MCF 10A (cell line): ENCODE results near the gene FLYWCH1. TPM values are rescaled to one million over a fixed set of nuclear protein-coding genes. Genes with fewer than 3 reads are reported as not detected.

Experiments
- BruUV-seq: library from RNA; stranded (reverse); fragments of 400-500 nt; replicated peaks from 2 replicates; lab custom pipeline; 2021; lab: Mats Ljungman, UMichigan
- CTCF ChIA-PET: fragments of 300-600 bp; sonication (Branson Sonifier 250); formaldehyde crosslinking; extraction: SDS; loops from one replicate; lab custom pipeline; 2021; ENCODE audit warnings: antibody characterized with exemption, inconsistent platforms; lab: Yijun Ruan, JAX
- POLR2A ChIA-PET: fragments of 300-600, 350-650 bp; sonication (Branson Sonifier 250); formaldehyde crosslinking; extraction: SDS; loops from one replicate; lab custom pipeline; 2020; ENCODE audit warnings: antibody characterized with exemption, inconsistent platforms; lab: Yijun Ruan, JAX
- DNase-seq: peaks from one replicate; pipeline ENCODE4 v3.0.0-alpha.2; 2018; ENCODE audit not compliant: unreplicated experiment
- H3K27ac Mint-ChIP-seq: one replicate; pipeline ENCODE4 v1.8.0; 2022; ENCODE audit warnings: mild to moderate bottlenecking, low read depth, mixed read lengths; ENCODE audit not compliant: unreplicated experiment
- H3K27me3 Mint-ChIP-seq: one replicate; pipeline ENCODE4 v1.8.0; 2022; ENCODE audit warnings: mixed read lengths; ENCODE audit not compliant: insufficient read depth, unreplicated experiment
- H3K36me3 Mint-ChIP-seq: one replicate; pipeline ENCODE4 v1.8.0; 2022; ENCODE audit warnings: mild to moderate bottlenecking, moderate library complexity, mixed read lengths; ENCODE audit not compliant: insufficient read depth, unreplicated experiment
- H3K4me1 Mint-ChIP-seq: one replicate; pipeline ENCODE4 v1.8.0; 2022; ENCODE audit warnings: mixed read lengths; ENCODE audit not compliant: insufficient read depth, unreplicated experiment
- H3K4me3 Mint-ChIP-seq: one replicate; pipeline ENCODE4 v1.8.0; 2022; ENCODE audit warnings: mild to moderate bottlenecking, moderate library complexity, mixed read lengths; ENCODE audit not compliant: unreplicated experiment
- H3K9me3 Mint-ChIP-seq: one replicate; pipeline ENCODE4 v1.8.0; 2022; ENCODE audit warnings: mixed read lengths; ENCODE audit not compliant: unreplicated experiment
- intact Hi-C: fragments of 100-400 bp; cut with micrococcal nuclease; formaldehyde crosslinking; loops from 2 replicates; pipeline ENCODE4 v1.14.1; 2022
- total RNA-seq: library from RNA; stranded (reverse); gene quantifications from 2 replicates; pipeline ENCODE4 v1.2.3, GENCODE V29; 2022
- TF ChIP-seq, protein P1 (sequence below): fragments of 200-600 bp; IDR thresholded peaks from one replicate; pipeline ENCODE4 v1.8.0; 2022; ENCODE audit warnings: antibody characterized with exemption, mild to moderate bottlenecking; ENCODE audit not compliant: unreplicated experiment

FLYWCH1 gene
- total RNA-seq, 1 experiment from 2014 or later, result 76.3 TPM

DNA sequence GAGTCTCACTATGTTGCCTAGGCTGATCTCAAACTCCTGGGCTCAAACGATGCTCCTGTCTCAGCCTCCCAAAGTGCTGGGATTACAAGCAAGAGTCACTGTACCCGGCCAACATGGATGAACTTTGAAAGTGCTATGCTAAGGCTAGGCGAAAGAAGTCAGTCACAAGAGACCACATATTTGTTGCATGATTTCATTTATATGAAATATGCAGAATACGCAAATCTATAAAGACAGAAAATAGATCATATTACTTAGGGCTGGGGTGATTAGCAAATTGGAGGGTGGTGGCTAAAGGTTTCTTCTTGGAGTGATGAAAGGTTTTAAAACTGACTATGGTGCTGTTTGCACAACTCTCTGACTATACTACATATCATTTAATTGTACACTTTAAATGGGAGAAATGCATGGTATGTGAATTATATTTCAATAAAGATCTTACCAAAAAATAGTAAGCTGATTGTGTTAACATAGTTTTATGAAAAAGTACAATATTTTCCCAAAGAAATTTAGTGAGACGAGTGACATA lies 1.2 kb upstream of the FLYWCH1 start:
- H3K27me3 Mint-ChIP-seq, result no peaks in the 10 kb centered on the region
- ChIA-PET CTCF (interaction anchor here (0.5 to 3.8 kb wide), 8 partner anchors 10 to 1439 kb away, joined by 3 to 18 read pairs (median 3); no protein-coding TSS in a partner anchor), POLR2A (interaction anchor here (0.9 to 3.9 kb wide), 6 partner anchors 16 to 755 kb away, joined by 3 to 75 read pairs (median 5); partner anchors contain the start of genes FLYWCH2, HCFC1R1, TNFRSF12A and TRAF7)
- H3K4me1 Mint-ChIP-seq, result peaks cover 26% of the 10 kb centered on the region
- no peak overlapping the region for H3K27ac Mint-ChIP-seq
- no peaks in the 10 kb centered on the region for H3K9me3 Mint-ChIP-seq
- DNase-seq, result no peak
- H3K36me3 Mint-ChIP-seq, result peaks cover 18% of the 10 kb centered on the region
- intact Hi-C loops, result no loop called here
- TF ChIP-seq, protein P1, sequence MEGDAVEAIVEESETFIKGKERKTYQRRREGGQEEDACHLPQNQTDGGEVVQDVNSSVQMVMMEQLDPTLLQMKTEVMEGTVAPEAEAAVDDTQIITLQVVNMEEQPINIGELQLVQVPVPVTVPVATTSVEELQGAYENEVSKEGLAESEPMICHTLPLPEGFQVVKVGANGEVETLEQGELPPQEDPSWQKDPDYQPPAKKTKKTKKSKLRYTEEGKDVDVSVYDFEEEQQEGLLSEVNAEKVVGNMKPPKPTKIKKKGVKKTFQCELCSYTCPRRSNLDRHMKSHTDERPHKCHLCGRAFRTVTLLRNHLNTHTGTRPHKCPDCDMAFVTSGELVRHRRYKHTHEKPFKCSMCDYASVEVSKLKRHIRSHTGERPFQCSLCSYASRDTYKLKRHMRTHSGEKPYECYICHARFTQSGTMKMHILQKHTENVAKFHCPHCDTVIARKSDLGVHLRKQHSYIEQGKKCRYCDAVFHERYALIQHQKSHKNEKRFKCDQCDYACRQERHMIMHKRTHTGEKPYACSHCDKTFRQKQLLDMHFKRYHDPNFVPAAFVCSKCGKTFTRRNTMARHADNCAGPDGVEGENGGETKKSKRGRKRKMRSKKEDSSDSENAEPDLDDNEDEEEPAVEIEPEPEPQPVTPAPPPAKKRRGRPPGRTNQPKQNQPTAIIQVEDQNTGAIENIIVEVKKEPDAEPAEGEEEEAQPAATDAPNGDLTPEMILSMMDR, result no peak
- H3K4me3 Mint-ChIP-seq, result peak overlapping the region; percentile 74
- no TSS peak for BruUV-seq

DNA sequence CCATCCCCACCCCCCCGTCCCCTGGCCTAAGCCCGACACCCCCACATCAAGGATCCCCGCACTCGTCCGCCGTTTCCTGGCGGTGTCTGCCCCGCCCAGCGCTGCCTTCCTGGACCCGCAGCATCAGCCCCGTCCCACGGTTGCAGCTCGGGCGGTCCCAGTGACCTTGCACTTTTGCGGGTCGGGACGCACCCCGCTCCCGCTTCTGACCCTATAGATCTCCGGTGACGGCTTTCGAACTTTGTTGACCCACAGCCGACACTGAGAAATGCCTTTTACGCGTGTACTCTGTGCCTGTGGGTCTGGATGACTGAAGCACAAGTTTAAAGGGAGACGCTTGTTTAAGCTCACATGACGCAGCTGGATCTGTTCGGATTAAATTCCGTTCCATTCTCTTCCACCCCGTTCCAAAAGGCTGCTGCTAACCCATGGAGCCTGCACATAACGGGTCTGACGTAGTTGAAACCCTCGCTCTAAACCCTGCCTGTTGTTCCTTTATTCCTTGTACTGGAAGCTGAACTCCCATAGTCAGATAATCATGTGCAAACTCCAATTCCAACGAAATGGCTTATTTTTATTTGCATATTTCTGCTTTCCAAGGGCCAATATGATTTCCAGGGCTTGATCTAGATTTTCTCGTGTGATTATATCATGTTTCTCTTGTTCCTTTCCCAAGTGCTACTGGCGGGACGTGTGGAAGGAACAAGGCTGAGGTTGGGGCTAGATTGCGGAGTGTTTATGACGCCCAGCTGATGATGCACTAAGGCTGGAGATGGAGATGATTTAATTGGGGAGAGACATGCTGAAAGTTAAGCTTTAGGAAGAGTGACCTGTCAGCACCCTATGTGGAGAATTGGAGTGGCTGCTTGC lies 834 bp downstream of the FLYWCH1 start:
- TF ChIP-seq, protein P1, result no peak
- POLR2A ChIA-PET, result interaction anchor here (0.6 to 3.9 kb wide), 25 partner anchors 10 to 1158 kb away, joined by 3 to 75 read pairs (median 4); partner anchors contain the start of genes ELOB, FLYWCH2, HCFC1R1 and KCTD5
- CTCF ChIA-PET, result interaction anchor here (0.6 to 3.8 kb wide), 7 partner anchors 8 to 137 kb away, joined by 3 to 18 read pairs (median 3); no protein-coding TSS in a partner anchor
- peaks cover 19% of the 10 kb centered on the region for H3K4me1 Mint-ChIP-seq
- H3K4me3 Mint-ChIP-seq, result peak overlapping the region; percentile 74
- no peaks in the 10 kb centered on the region for H3K27me3 Mint-ChIP-seq
- BruUV-seq, result TSS peak; percentile 35
- intact Hi-C loops, result no loop called here
- peak overlapping the region; percentile 52 for H3K27ac Mint-ChIP-seq
- no peaks in the 10 kb centered on the region for H3K9me3 Mint-ChIP-seq
- DNase-seq, result peak; percentile 44
- peaks cover 35% of the 10 kb centered on the region for H3K36me3 Mint-ChIP-seq

DNA sequence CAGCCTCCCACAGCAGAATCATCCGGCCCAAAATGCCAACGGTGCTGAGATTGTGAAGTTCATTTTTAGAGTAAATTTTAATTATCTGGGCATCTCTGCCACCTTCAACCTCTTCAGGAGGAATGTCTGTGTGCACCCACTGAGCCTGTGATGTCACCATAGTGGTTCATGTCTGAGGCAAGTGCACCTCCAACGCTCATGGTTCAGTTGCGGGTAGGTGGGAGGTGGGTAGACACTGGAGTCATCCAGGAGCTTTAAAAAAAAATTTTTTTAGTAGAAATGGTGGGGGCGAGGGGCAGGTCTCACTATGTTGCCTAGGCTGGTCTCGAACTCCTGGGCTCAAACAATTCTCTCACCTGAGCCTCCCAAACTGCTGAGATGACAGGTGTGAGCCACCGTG lies 1.9 kb downstream of the FLYWCH1 start:
- DNase-seq, result no peak
- Mint-ChIP-seq H3K27ac (peak overlapping the region; percentile 52), H3K27me3 (no peaks in the 10 kb centered on the region), H3K4me3 (peak overlapping the region; percentile 74), H3K9me3 (no peaks in the 10 kb centered on the region), H3K36me3 (peaks cover 46% of the 10 kb centered on the region), H3K4me1 (peaks cover 19% of the 10 kb centered on the region)
- ChIA-PET POLR2A (interaction anchor here (0.5 to 3.9 kb wide), 8 partner anchors 14 to 1494 kb away, joined by 3 to 75 read pairs (median 8); partner anchors contain the start of genes ELOB, FLYWCH2 and SRRM2), CTCF (interaction anchor here (0.6 to 3.8 kb wide), 3 partner anchors 13 to 138 kb away, joined by 3 to 18 read pairs (median 5); no protein-coding TSS in a partner anchor)
- no TSS peak for BruUV-seq
- TF ChIP-seq, protein P1, result no peak
- intact Hi-C loops, result no loop called here
